Measurements from ENCODE around the gene TBC1D22A. TPM values are rescaled to one million over a fixed set of nuclear protein-coding genes. Genes with fewer than 3 reads are reported as not detected.

TBC1D22A gene
- polyA plus RNA-seq, 1 of the 3 experiments (the other 2 are of a cell fraction), result 16.5 TPM

- TF ChIP-seq USF1 (IDR thresholded peaks at IDR 0.05; ENCODE audit: borderline replicate concordance, low read depth) (no peak), EP300 (IDR thresholded peaks at IDR 0.05; ENCODE audit: borderline replicate concordance in 1 of 2, low read depth in 1 of 2, low read length in 1 of 2) (no peak), TAF1 (IDR thresholded peaks at IDR 0.05; ENCODE audit: borderline replicate concordance, low read depth, low read length) (no peak), MAX (IDR thresholded peaks at IDR 0.05; ENCODE audit: low read depth) (no peak), YY1 (IDR thresholded peaks at IDR 0.05; ENCODE audit: low read depth) (no peak), RFX5 (IDR thresholded peaks at IDR 0.05; ENCODE audit: low read length) (no peak), POLR2AphosphoS5 (IDR thresholded peaks at IDR 0.05; ENCODE audit: low read depth, low read length) (no peak)
Observed at GRCh38 chr22:47201996-47202818, 439.8 kb downstream of the TBC1D22A start (continued).

GRCh38 chr22:47202819-47203553, 440.5 kb downstream of the TBC1D22A start:
- TF ChIP-seq EZH2phosphoT487 (IDR thresholded peaks at IDR 0.05; ENCODE audit: borderline replicate concordance, low read depth) (no peak), TAF1 (IDR thresholded peaks at IDR 0.05; ENCODE audit: borderline replicate concordance, low read depth, low read length) (no peak)

GRCh38 chr22:47203554-47203991, 441.1 kb downstream of the TBC1D22A start:
- no peaks in the 10 kb centered on the region for H4K20me1 ChIP-seq (ENCODE audit: insufficient read depth)
- H3K4me3 ChIP-seq (ENCODE audit: low read depth in 2 of 2, low read length in 1 of 2), result no peak overlapping the region
- no peaks in the 10 kb centered on the region for H3K36me3 ChIP-seq (replicated peaks in 1 of 2; ENCODE audit: control insufficient read depth in 1 of 2, insufficient read depth in 2 of 2, low read length in 1 of 2)
- ChIA-PET CTCF (interaction anchor here (0.9 kb wide), 1 partner anchor 10 kb away, joined by 4 read pairs; no protein-coding TSS in a partner anchor), POLR2A (no interaction called here)
- no peak overlapping the region for H3K4me2 ChIP-seq
- no peak for DNase-seq
- H3K4me1 ChIP-seq (ENCODE audit: control insufficient read depth in 1 of 2, insufficient read depth in 2 of 2, low read depth in 1 of 2, low read length in 1 of 2), result no peaks in the 10 kb centered on the region
- H3K27ac ChIP-seq (ENCODE audit: low read depth in 2 of 2, low read length in 1 of 2), result no peak overlapping the region
- no peak overlapping the region for H3K9ac ChIP-seq
- WGBS (ENCODE audit: low lambda C conversion rate), result 68% methylated on average over 7 of the region's 10 CpGs
- H3K9me2 ChIP-seq, result no peaks in the 10 kb centered on the region
- H2AFZ ChIP-seq (ENCODE audit: low read depth), result no peak overlapping the region
- H3K9me3 ChIP-seq, result no peaks in the 10 kb centered on the region
- TF ChIP-seq TCF12 (IDR thresholded peaks at IDR 0.05) (no peak), EP300 (IDR thresholded peaks at IDR 0.05; ENCODE audit: borderline replicate concordance in 1 of 2, low read depth in 1 of 2, low read length in 1 of 2) (no peak), FOXJ3 (CRISPR knock-in tag; IDR thresholded peaks at IDR 0.05) (no peak)
- H3K27me3 ChIP-seq (ENCODE audit: insufficient read depth), result no peaks in the 10 kb centered on the region
- no peaks in the 10 kb centered on the region for H3K79me2 ChIP-seq (ENCODE audit: insufficient read depth)
- no peaks in the 10 kb centered on the region for H3F3A ChIP-seq (replicated peaks; ENCODE audit: insufficient read depth)

More at GRCh38 chr22:47202819-47203553, 440.5 kb downstream of the TBC1D22A start:
- no peak overlapping the region for H3K4me2 ChIP-seq
- H3K4me3 ChIP-seq (ENCODE audit: low read depth in 2 of 2, low read length in 1 of 2), result no peak overlapping the region
- 49% methylated on average over 15 of the region's 16 CpGs for WGBS (ENCODE audit: low lambda C conversion rate)
- H3K9me3 ChIP-seq, result no peaks in the 10 kb centered on the region
- no peaks in the 10 kb centered on the region for H3F3A ChIP-seq (replicated peaks; ENCODE audit: insufficient read depth)
- no peaks in the 10 kb centered on the region for H3K36me3 ChIP-seq (replicated peaks in 1 of 2; ENCODE audit: control insufficient read depth in 1 of 2, insufficient read depth in 2 of 2, low read length in 1 of 2)
- H4K20me1 ChIP-seq (ENCODE audit: insufficient read depth), result no peaks in the 10 kb centered on the region
- DNase-seq, result no peak
- H2AFZ ChIP-seq (ENCODE audit: low read depth), result no peak overlapping the region
- H3K9me2 ChIP-seq, result no peaks in the 10 kb centered on the region
- H3K27ac ChIP-seq (ENCODE audit: low read depth in 2 of 2, low read length in 1 of 2), result no peak overlapping the region
- H3K4me1 ChIP-seq (ENCODE audit: control insufficient read depth in 1 of 2, insufficient read depth in 2 of 2, low read depth in 1 of 2, low read length in 1 of 2), result no peaks in the 10 kb centered on the region
- H3K79me2 ChIP-seq (ENCODE audit: insufficient read depth), result no peaks in the 10 kb centered on the region
- CTCF ChIA-PET, result no interaction called here
- no peak overlapping the region for H3K9ac ChIP-seq
- H3K27me3 ChIP-seq (ENCODE audit: insufficient read depth), result no peaks in the 10 kb centered on the region
- POLR2A ChIA-PET, result no interaction called here
